IMR-90 (cell line): Measurements from ENCODE around the gene ZFP36L1. TPM values are rescaled to one million over a fixed set of nuclear protein-coding genes. Genes with fewer than 3 reads are reported as not detected.

Experiments used
- ATAC-seq: fragments of 200-7000 bp; cut with Tn5 transposase; 2 replicates; pipeline ENCODE4 v1.9.1; 2020; ENCODE audit warnings: low read depth, mild to moderate bottlenecking, moderate library complexity
- BruUV-seq: library from RNA; stranded (reverse); fragments of 400-500 nt; replicated peaks from 2 replicates; lab custom pipeline; 2021; lab: Mats Ljungman, UMichigan
- CTCF ChIA-PET: fragments of 300-600 bp; formaldehyde crosslinking; extraction: SDS; loops from one replicate; lab custom pipeline; 2021; ENCODE audit warnings: antibody characterized with exemption; lab: Yijun Ruan, JAX
- POLR2A ChIA-PET: fragments of 300-600 bp; sonication (Branson Sonifier 250); formaldehyde crosslinking; loops from one replicate; lab custom pipeline; 2022; ENCODE audit warnings: antibody characterized with exemption; ENCODE audit not compliant: unreplicated experiment; lab: Charles Lee
- DNase-seq: peaks from one replicate; pipeline ENCODE4 v3.0.0; 2013
- H2AFZ ChIP-seq: replicated peaks from 2 replicates; pipeline ENCODE3; 2013; ENCODE audit warnings: low read length, mild to moderate bottlenecking; ENCODE audit not compliant: poor library complexity
- H2AK5ac ChIP-seq: 2 replicates; pipeline ENCODE4 v1.6.1; 2013; ENCODE audit warnings: low read depth, low read length, inconsistent platforms
- H2AK9ac ChIP-seq: replicated peaks from 2 replicates; pipeline ENCODE3; 2013; ENCODE audit warnings: mild to moderate bottlenecking, low read depth, low read length, moderate library complexity; ENCODE audit not compliant: poor library complexity
- H2BK120ac ChIP-seq: 2 replicates; pipeline ENCODE4 v1.6.1; 2013; ENCODE audit warnings: low read depth, low read length, inconsistent platforms
- H2BK15ac ChIP-seq: 3 replicates; pipeline ENCODE4 v1.6.1; 2013; ENCODE audit warnings: low read depth, low read length, inconsistent platforms
- H2BK20ac ChIP-seq: 2 replicates; pipeline ENCODE4 v1.6.1; 2013; ENCODE audit warnings: low read depth, mild to moderate bottlenecking, inconsistent platforms, low read length, moderate library complexity
- H2BK5ac ChIP-seq: 2 replicates; pipeline ENCODE4 v1.6.1; 2013; ENCODE audit warnings: mild to moderate bottlenecking, low read depth, low read length, inconsistent platforms; ENCODE audit not compliant: poor library complexity, severe bottlenecking
- H3K14ac ChIP-seq: replicated peaks from 2 replicates; pipeline ENCODE4 v1.6.1; 2013; ENCODE audit warnings: low read depth, low read length, inconsistent platforms
- H3K18ac ChIP-seq: 2 replicates; pipeline ENCODE4 v1.6.1; 2013; ENCODE audit warnings: low read depth, low read length, control low read depth
- H3K23ac ChIP-seq: 2 replicates; pipeline ENCODE4 v1.6.1; 2013; ENCODE audit warnings: low read depth, low read length, inconsistent platforms
- H3K27ac ChIP-seq: 2 replicates; pipeline ENCODE4 v1.5.1; 2013; ENCODE audit warnings: mild to moderate bottlenecking, control low read depth, low read length; ENCODE audit not compliant: insufficient read depth
- H3K27me3 ChIP-seq: 2 replicates; pipeline ENCODE4 v1.6.1; 2013; ENCODE audit warnings: low read length; ENCODE audit not compliant: control insufficient read depth, insufficient read depth
- H3K36me3 ChIP-seq: 2 replicates; pipeline ENCODE4 v1.6.1; 2013; ENCODE audit warnings: low read length, mixed read lengths; ENCODE audit not compliant: control insufficient read depth, insufficient read depth
- H3K4ac ChIP-seq: 2 replicates; pipeline ENCODE4 v1.6.1; 2013; ENCODE audit warnings: low read depth, low read length, inconsistent platforms
- H3K4me1 ChIP-seq: 2 replicates; pipeline ENCODE4 v1.6.1; 2013; ENCODE audit warnings: low read length, mixed read lengths; ENCODE audit not compliant: control insufficient read depth, insufficient read depth
- H3K4me2 ChIP-seq: 2 replicates; pipeline ENCODE4 v1.6.1; 2013; ENCODE audit warnings: low read depth, mild to moderate bottlenecking, control low read depth, low read length, moderate library complexity
- H3K4me3 ChIP-seq: 2 replicates; pipeline ENCODE4 v1.5.1; 2013; ENCODE audit warnings: low read depth, mild to moderate bottlenecking, control low read depth, low read length, moderate library complexity; ENCODE audit not compliant: insufficient read depth
- H3K56ac ChIP-seq: 2 replicates; pipeline ENCODE4 v1.6.1; 2013; ENCODE audit warnings: low read length, inconsistent platforms; ENCODE audit not compliant: insufficient read depth; ENCODE audit errors: extremely low read depth
- H3K79me1 ChIP-seq, 2 experiments: 2 replicates each; pipeline ENCODE4 v1.6.1; 2013; ENCODE audit warnings: low read length in 2 of 2, inconsistent platforms in 1 of 2, low read depth in 1 of 2
- H3K9ac ChIP-seq: 2 replicates; pipeline ENCODE4 v1.6.1; 2013; ENCODE audit warnings: low read depth, low read length, control low read depth
- H3K9me1 ChIP-seq: 2 replicates; pipeline ENCODE4 v1.6.1; 2013; ENCODE audit warnings: low read length, inconsistent platforms; ENCODE audit not compliant: insufficient read depth
- H3K9me3 ChIP-seq: 2 replicates; pipeline ENCODE4 v1.6.1; 2013; ENCODE audit warnings: low read length; ENCODE audit not compliant: control insufficient read depth, insufficient read depth
- H4K20me1 ChIP-seq: 2 replicates; pipeline ENCODE4 v1.6.1; 2013; ENCODE audit warnings: low read length, inconsistent platforms; ENCODE audit not compliant: insufficient read depth
- H4K5ac ChIP-seq: 2 replicates; pipeline ENCODE4 v1.6.1; 2013; ENCODE audit warnings: mild to moderate bottlenecking, low read depth, low read length, control low read depth
- H4K8ac ChIP-seq, 2 experiments: 2 replicates each; pipeline ENCODE4 v1.6.1; 2013; ENCODE audit warnings: low read depth in 2 of 2, low read length in 2 of 2, control low read depth in 1 of 2, inconsistent platforms in 1 of 2
- H4K91ac ChIP-seq: 2 replicates; pipeline ENCODE4 v1.6.1; 2013; ENCODE audit warnings: low read depth, low read length, inconsistent platforms; ENCODE audit not compliant: insufficient read depth
- CEBPB ChIP-seq: IDR thresholded peaks from 2 replicates; pipeline ENCODE4 v1.6.1; 2012; ENCODE audit warnings: low read depth, low read length, improper control_type of control experiment
- CHD1 ChIP-seq: IDR thresholded peaks from 2 replicates; pipeline ENCODE4 v1.6.1; 2012; ENCODE audit warnings: low read depth, low read length, improper control_type of control experiment
- MXI1 ChIP-seq: IDR thresholded peaks from 2 replicates; pipeline ENCODE4 v1.6.1; 2012; ENCODE audit warnings: low read depth, mild to moderate bottlenecking, low read length, moderate library complexity, borderline replicate concordance
- NFE2L2 ChIP-seq: fragments of 150-350 bp; IDR thresholded peaks from 2 replicates; pipeline ENCODE4 v1.6.1; 2016; ENCODE audit warnings: low read depth, mild to moderate bottlenecking, low read length
- whole genome bisulfite sequencing, 2 experiments: methylation state at CpG; one replicate each; pipeline versions ENCODE4 v1.1.5 to v1.1.7; 2013; ENCODE audit warnings: missing lambda C conversion rate in 2 of 2; ENCODE audit not compliant: insufficient read length in 1 of 2; ENCODE audit errors: extremely low coverage in 2 of 2; 5-methylcytosine and 5-hydroxymethylcytosine counted together
- dilution Hi-C: fragments of 300-500 bp; cut with HindIII; formaldehyde crosslinking; loops from one replicate; pipeline ENCODE4 v1.14.3; 2018; ENCODE audit warnings: low sequenced_read_pairs; ENCODE audit not compliant: unreplicated experiment
- in situ Hi-C: fragments of 300-500 bp; cut with MboI; formaldehyde crosslinking; loops from 3 replicates; pipeline ENCODE4 v1.14.3; 2019; ENCODE audit warnings: low sequenced_read_pairs, inconsistent platforms, mixed read lengths
- intact Hi-C: fragments of 100-400 bp; cut with micrococcal nuclease; formaldehyde crosslinking; loops from 2 replicates; pipeline ENCODE4 v1.10.0; 2022
- polyA plus RNA-seq, 3 experiments: library from polyadenylated mRNA; depleted of rRNA; stranded (reverse); fragments of >200 nt; gene quantifications; 2 replicates each; pipeline ENCODE4 v1.2.3, GENCODE V29; 2012; ENCODE audit warnings: low replicate concordance in 1 of 3
- total RNA-seq: library from RNA; depleted of rRNA; stranded (reverse); fragments of >200 nt; gene quantifications from 2 replicates; pipeline ENCODE4 v1.2.3, GENCODE V29; 2012

Gene ZFP36L1
- total and polyA plus RNA-seq, 2 of the 4 experiments (the other 2 are of a cell fraction): 6.5 to 140 TPM

- Histone ChIP-seq H2BK15ac (no peak overlapping the region), H2BK20ac (0 out of 2 replicates have a peak overlapping the region, but pooled peaks have one; percentile 30), H2AK9ac (peak overlapping the region; percentile 60), H3K9me1 (peaks cover 10% of the 10 kb centered on the region; the same call in 1 of the 2 replicates), H3K4me2 (peak overlapping the region; percentile 83), H4K20me1 (peaks cover 68% of the 10 kb centered on the region), H4K5ac (no peak overlapping the region), H3K9me3 (no peaks in the 10 kb centered on the region), H2AFZ (no peak overlapping the region), H3K36me3 (peaks cover 35% of the 10 kb centered on the region), H3K56ac (peak overlapping the region; percentile 86), H3K4me1 (peaks cover 2% of the 10 kb centered on the region; the same call in 1 of the 2 replicates), H3K14ac (peak overlapping the region; percentile 95), H3K18ac (peak overlapping the region; percentile 75), H3K79me1 (peaks cover 0 to 31% of the 10 kb centered on the region in 2 experiments; a peak in 2 of 4 replicates), H3K23ac (peak overlapping the region; percentile 92), H3K4ac (peak overlapping the region; percentile 81), H3K27me3 (no peaks in the 10 kb centered on the region), H4K91ac (peak overlapping the region; percentile 53), H3K9ac (peak overlapping the region; percentile 84), H2BK5ac (peak overlapping the region; percentile 87), H4K8ac (peak overlapping the region; percentile 61 to 63; a peak in 3 of 4 replicates), H3K4me3 (peak overlapping the region; percentile 97), H3K27ac (peak overlapping the region; percentile 98), H2AK5ac (peak overlapping the region; percentile 78), H2BK120ac (peak overlapping the region; percentile 69)
- intact Hi-C loops: loop anchor here (2.0 to 10.0 kb wide), 4 partner anchors 126 to 646 kb away; no protein-coding TSS in a partner anchor
- dilution Hi-C loops: no loop called here
- no peak for DNase-seq
- BruUV-seq: no TSS peak
- WGBS, 2 experiments: 0% methylated on average over 3 of the region's 8 CpGs; no CpG with 5 or more reads in 1 of the 2 experiments
- TF ChIP-seq CEBPB: no peak
- TF ChIP-seq MXI1: peak; percentile 15; the same call in 1 of the 2 replicates
- TF ChIP-seq CHD1: no peak
- TF ChIP-seq NFE2L2: no peak
- in situ Hi-C loops: no loop called here
- CTCF ChIA-PET: no interaction called here
- ATAC-seq: no peak
- POLR2A ChIA-PET: interaction anchor here (0.6 to 3.5 kb wide), 9 partner anchors 16 to 541 kb away, joined by 3 to 50 read pairs (median 4); no protein-coding TSS in a partner anchor
These were observed 2.2 kb downstream of the ZFP36L1 start for GRCh38 chr14:68790644-68791077.
